ENCODE results near the gene POMT1.

DNA sequence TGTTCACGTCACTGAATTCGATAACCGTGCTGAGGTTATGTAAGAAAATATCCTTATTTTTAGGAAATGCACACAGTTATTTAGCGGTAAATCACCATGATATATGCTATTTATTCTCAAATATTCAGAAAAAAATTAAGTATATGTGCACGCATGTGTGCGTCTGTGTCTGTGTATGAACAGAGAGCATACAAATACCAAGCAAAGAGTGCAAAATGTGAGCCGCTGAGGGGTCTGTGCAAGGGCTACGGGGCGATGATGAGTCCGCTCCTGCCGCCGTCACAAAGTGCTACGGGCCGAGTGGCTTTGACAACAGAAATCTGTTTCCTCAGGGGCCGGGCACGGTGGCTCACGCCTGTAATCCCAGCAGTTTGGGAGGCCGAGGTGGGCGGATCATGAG lies 35.2 kb downstream of the POMT1 start:
- TF ChIP-seq, protein P1, sequence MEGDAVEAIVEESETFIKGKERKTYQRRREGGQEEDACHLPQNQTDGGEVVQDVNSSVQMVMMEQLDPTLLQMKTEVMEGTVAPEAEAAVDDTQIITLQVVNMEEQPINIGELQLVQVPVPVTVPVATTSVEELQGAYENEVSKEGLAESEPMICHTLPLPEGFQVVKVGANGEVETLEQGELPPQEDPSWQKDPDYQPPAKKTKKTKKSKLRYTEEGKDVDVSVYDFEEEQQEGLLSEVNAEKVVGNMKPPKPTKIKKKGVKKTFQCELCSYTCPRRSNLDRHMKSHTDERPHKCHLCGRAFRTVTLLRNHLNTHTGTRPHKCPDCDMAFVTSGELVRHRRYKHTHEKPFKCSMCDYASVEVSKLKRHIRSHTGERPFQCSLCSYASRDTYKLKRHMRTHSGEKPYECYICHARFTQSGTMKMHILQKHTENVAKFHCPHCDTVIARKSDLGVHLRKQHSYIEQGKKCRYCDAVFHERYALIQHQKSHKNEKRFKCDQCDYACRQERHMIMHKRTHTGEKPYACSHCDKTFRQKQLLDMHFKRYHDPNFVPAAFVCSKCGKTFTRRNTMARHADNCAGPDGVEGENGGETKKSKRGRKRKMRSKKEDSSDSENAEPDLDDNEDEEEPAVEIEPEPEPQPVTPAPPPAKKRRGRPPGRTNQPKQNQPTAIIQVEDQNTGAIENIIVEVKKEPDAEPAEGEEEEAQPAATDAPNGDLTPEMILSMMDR (IDR thresholded peaks at IDR 0.05), result no peak
- TF ChIP-seq ZFX (IDR thresholded peaks at IDR 0.05; ENCODE audit: borderline replicate concordance), result no peak
